Left ventricle myocardium inferior (tissue), 1 donor: ENCODE measurements around the gene SHROOM2. TPM values are rescaled to one million over a fixed set of nuclear protein-coding genes. Genes with fewer than 3 reads are reported as not detected.

Experiments
- DNase-seq: peaks from one replicate; pipeline ENCODE4 v3.0.0-alpha.2; 2020
- H3K27ac ChIP-seq: fragments of 200-600 bp; replicated peaks from 2 replicates; pipeline ENCODE4 v1.8.0; 2021
- H3K27me3 ChIP-seq: fragments of 200-600 bp; 2 replicates; pipeline ENCODE4 v1.8.0; 2021; ENCODE audit warnings: low read depth
- H3K36me3 ChIP-seq: fragments of 200-600 bp; 2 replicates; pipeline ENCODE4 v1.8.0; 2021
- H3K4me1 ChIP-seq: fragments of 200-600 bp; 2 replicates; pipeline ENCODE4 v1.8.0; 2021
- H3K4me3 ChIP-seq: fragments of 200-600 bp; 2 replicates; pipeline ENCODE4 v1.8.0; 2021; ENCODE audit warnings: mild to moderate bottlenecking, moderate library complexity
- H3K9me3 ChIP-seq: fragments of 200-600 bp; replicated peaks from 2 replicates; pipeline ENCODE4 v1.8.0; 2021
- CTCF ChIP-seq: fragments of 200-600 bp; IDR thresholded peaks from 2 replicates; pipeline ENCODE4 v1.8.0; 2021; ENCODE audit warnings: antibody characterized with exemption, mild to moderate bottlenecking, borderline replicate concordance
- intact Hi-C: fragments of 100-400 bp; cut with micrococcal nuclease; formaldehyde crosslinking; loops from one replicate; pipeline ENCODE4 v1.11.0; 2022
- total RNA-seq: library from RNA; stranded (reverse); fragmentation: NEBNext Ultra II Directional; extraction: Animal tissue kit (Norgen Biotek cat#: 25700); gene quantifications from one replicate; pipeline ENCODE4 v1.2.1, GENCODE V29; 2021
- donor health status: DM: no; HTN: yes; CAD: no; lungs with severe emphysema.

The SHROOM2 gene
- total RNA-seq, 1 donor from 2014 or later, result 0.71 TPM

GRCh38 chrX:9935436-9935835 lies 149.2 kb downstream of the SHROOM2 start:
- no peak for DNase-seq
- Histone ChIP-seq H3K27ac (no peak overlapping the region), H3K9me3 (no peaks in the 10 kb centered on the region), H3K27me3 (no peaks in the 10 kb centered on the region), H3K4me3 (no peak overlapping the region), H3K4me1 (no peaks in the 10 kb centered on the region), H3K36me3 (no peaks in the 10 kb centered on the region)
- intact Hi-C loops, result no loop called here
- TF ChIP-seq CTCF, result no peak

- Histone ChIP-seq H3K27ac (no peak overlapping the region), H3K4me3 (no peak overlapping the region), H3K4me1 (no peaks in the 10 kb centered on the region), H3K27me3 (no peaks in the 10 kb centered on the region), H3K36me3 (no peaks in the 10 kb centered on the region), H3K9me3 (no peaks in the 10 kb centered on the region)
- no peak for DNase-seq
- intact Hi-C loops, result no loop called here
- TF ChIP-seq CTCF, result no peak
These were observed 151.5 kb downstream of the SHROOM2 start for GRCh38 chrX:9937761-9938160.

GRCh38 chrX:9938516-9938915 lies 152.3 kb downstream of the SHROOM2 start:
- Histone ChIP-seq H3K36me3 (no peaks in the 10 kb centered on the region), H3K27me3 (no peaks in the 10 kb centered on the region), H3K9me3 (no peaks in the 10 kb centered on the region), H3K27ac (no peak overlapping the region), H3K4me3 (no peak overlapping the region), H3K4me1 (no peaks in the 10 kb centered on the region)
- DNase-seq, result no peak
- intact Hi-C loops, result no loop called here
- TF ChIP-seq CTCF, result no peak

- Histone ChIP-seq H3K4me3 (no peak overlapping the region), H3K9me3 (no peaks in the 10 kb centered on the region), H3K4me1 (no peaks in the 10 kb centered on the region), H3K27ac (no peak overlapping the region), H3K36me3 (no peaks in the 10 kb centered on the region), H3K27me3 (no peaks in the 10 kb centered on the region)
- intact Hi-C loops, result no loop called here
- DNase-seq, result no peak
- TF ChIP-seq CTCF, result no peak
These were observed 154.2 kb downstream of the SHROOM2 start for GRCh38 chrX:9940421-9940820.

- intact Hi-C loops, result no loop called here
- no peak for TF ChIP-seq CTCF
- H3K27ac ChIP-seq, result no peak overlapping the region
- H3K36me3 ChIP-seq, result no peaks in the 10 kb centered on the region
- no peak overlapping the region for H3K4me3 ChIP-seq
- no peaks in the 10 kb centered on the region for H3K27me3 ChIP-seq
- H3K9me3 ChIP-seq, result no peaks in the 10 kb centered on the region
- DNase-seq, result no peak
- H3K4me1 ChIP-seq, result no peaks in the 10 kb centered on the region
These were observed 155.9 kb downstream of the SHROOM2 start for GRCh38 chrX:9942086-9942485.

- Histone ChIP-seq H3K4me3 (no peak overlapping the region), H3K27ac (no peak overlapping the region), H3K9me3 (no peaks in the 10 kb centered on the region), H3K27me3 (no peaks in the 10 kb centered on the region), H3K36me3 (no peaks in the 10 kb centered on the region), H3K4me1 (no peaks in the 10 kb centered on the region)
- DNase-seq, result no peak
- intact Hi-C loops, result no loop called here
- no peak for TF ChIP-seq CTCF
These were observed 157.2 kb downstream of the SHROOM2 start for GRCh38 chrX:9943420-9943819.
